Hepatocyte (in vitro differentiated cells): ENCODE results near the gene CILP.

Experiments
- EZH2 ChIP-seq: fragments of 200-600 bp; sonication (generic); IDR thresholded peaks from 2 replicates; pipeline ENCODE4 v1.6.1; 2016; ENCODE audit warnings: antibody characterized with exemption, mild to moderate bottlenecking, borderline replicate concordance
- EZH2phosphoT487 ChIP-seq: fragments of 200-600 bp; sonication (generic); IDR thresholded peaks from one replicate; pipeline ENCODE4 v1.6.1; 2018; ENCODE audit warnings: antibody characterized with exemption, mild to moderate bottlenecking, low read depth, moderate library complexity; ENCODE audit not compliant: unreplicated experiment, severe bottlenecking
- TF ChIP-seq, protein P1 (sequence below): fragments of 200-600 bp; sonication (generic); IDR thresholded peaks from 2 replicates; pipeline ENCODE4 v1.5.1; 2016; ENCODE audit warnings: antibody characterized with exemption, mild to moderate bottlenecking; ENCODE audit not compliant: poor library complexity

DNA sequence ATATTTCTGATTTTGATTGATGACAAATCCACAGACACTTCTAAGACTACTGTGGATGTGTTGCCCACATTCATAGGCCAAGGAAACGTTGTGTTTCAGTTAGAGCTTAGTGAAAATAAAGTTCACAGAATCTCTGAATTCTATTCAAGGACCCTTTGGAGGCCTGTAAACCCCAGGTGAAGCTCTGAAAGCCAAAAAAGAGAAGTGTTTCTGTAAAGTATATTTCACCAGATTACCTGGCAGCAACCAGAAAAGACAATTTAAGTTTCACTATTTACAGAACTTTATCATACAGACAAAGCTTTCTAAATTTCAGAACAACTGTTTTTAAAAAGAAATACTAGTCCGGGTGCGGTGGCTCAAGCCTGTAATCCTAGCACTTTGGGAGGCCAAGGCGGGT lies 28.7 kb downstream of the CILP start:
- TF ChIP-seq EZH2 (no peak), EZH2phosphoT487 (no peak)
- TF ChIP-seq, protein P1, sequence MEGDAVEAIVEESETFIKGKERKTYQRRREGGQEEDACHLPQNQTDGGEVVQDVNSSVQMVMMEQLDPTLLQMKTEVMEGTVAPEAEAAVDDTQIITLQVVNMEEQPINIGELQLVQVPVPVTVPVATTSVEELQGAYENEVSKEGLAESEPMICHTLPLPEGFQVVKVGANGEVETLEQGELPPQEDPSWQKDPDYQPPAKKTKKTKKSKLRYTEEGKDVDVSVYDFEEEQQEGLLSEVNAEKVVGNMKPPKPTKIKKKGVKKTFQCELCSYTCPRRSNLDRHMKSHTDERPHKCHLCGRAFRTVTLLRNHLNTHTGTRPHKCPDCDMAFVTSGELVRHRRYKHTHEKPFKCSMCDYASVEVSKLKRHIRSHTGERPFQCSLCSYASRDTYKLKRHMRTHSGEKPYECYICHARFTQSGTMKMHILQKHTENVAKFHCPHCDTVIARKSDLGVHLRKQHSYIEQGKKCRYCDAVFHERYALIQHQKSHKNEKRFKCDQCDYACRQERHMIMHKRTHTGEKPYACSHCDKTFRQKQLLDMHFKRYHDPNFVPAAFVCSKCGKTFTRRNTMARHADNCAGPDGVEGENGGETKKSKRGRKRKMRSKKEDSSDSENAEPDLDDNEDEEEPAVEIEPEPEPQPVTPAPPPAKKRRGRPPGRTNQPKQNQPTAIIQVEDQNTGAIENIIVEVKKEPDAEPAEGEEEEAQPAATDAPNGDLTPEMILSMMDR: no peak
